Measurements from ENCODE around the gene PLD4.
A peak's percentile ranks its signal among the peaks of the same experiment; 100 is the strongest.

PLD4 gene

GRCh38 chr14:104937694-104938365 is 13.2 kb downstream of the PLD4 start:
- no peak overlapping the region for H3K4me3 ChIP-seq (replicated peaks; ENCODE audit: low read depth, low read length)
- no peak for TF ChIP-seq CTCF (IDR thresholded peaks at IDR 0.05; ENCODE audit: low read length, missing control alignments)
- DNase-seq (ENCODE audit: low read depth) = no peak

- H3K4me3 ChIP-seq (replicated peaks; ENCODE audit: low read depth, low read length) = no peak overlapping the region
- TF ChIP-seq CTCF (IDR thresholded peaks at IDR 0.05; ENCODE audit: low read length, missing control alignments) = no peak
- DNase-seq (ENCODE audit: low read depth) = no peak
Measured at GRCh38 chr14:104938436-104938835, 13.8 kb downstream of the PLD4 start.

DNA sequence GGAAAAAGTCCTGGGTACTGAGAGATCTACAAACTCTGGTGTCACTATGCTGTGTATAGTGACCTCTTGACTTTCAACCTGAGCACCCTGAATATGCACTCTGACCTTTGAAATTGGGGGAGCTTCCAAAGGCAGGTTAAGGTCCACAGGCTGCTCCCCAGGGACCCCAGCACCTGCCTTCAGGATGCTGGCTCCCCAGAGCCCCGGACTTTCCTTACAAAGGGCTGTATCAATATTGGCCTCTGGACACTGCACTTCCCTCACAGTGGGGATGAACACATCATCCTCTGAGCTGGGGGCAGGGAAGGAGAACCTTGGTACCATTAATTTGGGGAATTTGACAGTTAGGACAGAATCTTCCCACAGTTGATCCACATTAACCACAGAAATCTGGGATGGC is 14.3 kb downstream of the PLD4 start:
- DNase-seq (ENCODE audit: low read depth) = no peak
- no peak for TF ChIP-seq CTCF (IDR thresholded peaks at IDR 0.05; ENCODE audit: low read length, missing control alignments)
- no peak overlapping the region for H3K4me3 ChIP-seq (replicated peaks; ENCODE audit: low read depth, low read length)

DNA sequence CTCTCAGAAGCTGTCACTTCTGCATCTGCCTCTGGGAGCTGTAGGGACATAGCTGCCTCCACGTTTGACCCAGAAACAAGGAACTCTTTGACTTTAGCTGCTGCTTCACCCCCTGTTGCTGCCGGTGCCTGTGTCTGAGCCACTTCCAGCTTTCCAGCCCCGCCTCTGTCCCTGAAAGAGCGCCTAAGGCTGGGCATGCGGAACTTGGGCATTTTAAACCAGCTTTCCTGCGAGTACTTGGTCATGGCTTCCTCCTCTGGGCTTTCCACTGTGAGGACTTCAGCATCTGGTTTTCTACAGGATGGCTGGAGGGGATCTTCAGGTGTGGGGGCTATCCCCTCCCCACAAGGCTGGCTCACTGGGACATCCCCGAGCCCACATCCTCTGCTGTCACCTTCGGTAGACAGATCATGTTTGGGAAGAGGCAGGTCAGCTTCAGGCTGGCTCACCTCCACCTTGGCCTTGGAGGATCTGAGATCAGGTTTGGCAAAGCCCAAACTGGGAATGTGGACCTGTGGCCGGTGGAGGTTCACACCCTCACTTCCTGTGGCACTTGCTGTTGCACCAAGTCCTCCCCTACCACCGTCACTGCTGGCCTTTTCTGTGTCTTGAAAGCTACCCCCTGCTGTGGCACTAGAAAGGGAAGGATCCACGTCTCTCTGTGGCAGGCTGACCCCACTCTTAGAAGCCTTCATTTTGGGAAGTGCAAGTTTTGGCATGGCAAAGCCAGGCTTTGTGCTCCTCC is 15.2 kb downstream of the PLD4 start:
- no peak overlapping the region for H3K4me3 ChIP-seq (replicated peaks; ENCODE audit: low read depth, low read length)
- TF ChIP-seq CTCF (IDR thresholded peaks at IDR 0.05; ENCODE audit: low read length, missing control alignments) = no peak
- DNase-seq (ENCODE audit: low read depth) = no peak

DNA sequence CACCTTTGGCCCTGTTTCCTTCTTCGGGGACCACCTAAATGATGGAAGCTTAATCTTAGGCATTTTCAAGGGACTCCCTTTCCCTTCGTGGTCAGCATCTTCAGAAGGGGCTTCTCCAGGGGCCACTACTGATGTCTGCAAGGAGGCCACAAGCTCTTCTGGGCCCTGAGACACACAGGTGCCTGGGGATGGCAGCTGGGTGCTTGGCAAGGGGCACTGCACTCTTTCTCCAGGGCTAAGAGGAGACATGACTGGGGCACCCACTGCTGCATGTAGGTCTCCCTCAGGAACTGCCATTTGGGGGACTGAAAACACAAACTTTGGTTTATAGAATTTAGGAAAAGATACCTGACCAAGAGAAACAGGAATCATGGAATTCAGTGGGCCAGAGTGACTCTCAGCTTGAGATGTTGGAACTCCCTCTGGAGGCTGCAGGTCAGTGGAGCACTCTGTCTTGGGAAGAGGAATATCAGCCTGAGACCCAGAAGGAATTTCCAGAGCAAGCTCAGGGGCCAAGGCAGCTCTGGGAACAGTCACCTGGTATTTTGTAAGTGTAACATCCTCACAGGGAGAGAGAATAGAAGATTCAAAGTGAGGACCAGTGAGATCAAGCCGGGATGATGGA is 16.0 kb downstream of the PLD4 start:
- peak; percentile 28 for TF ChIP-seq CTCF (IDR thresholded peaks at IDR 0.05; ENCODE audit: low read length, missing control alignments)
- no peak overlapping the region for H3K4me3 ChIP-seq (replicated peaks; ENCODE audit: low read depth, low read length)
- no peak for DNase-seq (ENCODE audit: low read depth)

GRCh38 chr14:104941508-104942365 is 17.1 kb downstream of the PLD4 start:
- TF ChIP-seq CTCF (IDR thresholded peaks at IDR 0.05; ENCODE audit: low read length, missing control alignments) = no peak
- no peak overlapping the region for H3K4me3 ChIP-seq (replicated peaks; ENCODE audit: low read depth, low read length)
- DNase-seq (ENCODE audit: low read depth) = no peak
